Fibroblast of lung (primary cell): ENCODE results near the gene OR6B1. TPM values are rescaled to one million over a fixed set of nuclear protein-coding genes. Genes with fewer than 3 reads are reported as not detected.
A peak's percentile ranks its signal among the peaks of the same experiment; 100 is the strongest.

Experiments
- DNase-seq, 2 donors: peaks; one replicate each; pipeline versions ENCODE4 v3.0.0 to v3.0.0-alpha.2; 2010; ENCODE audit warnings: low read depth in 2 of 2
- H2AFZ ChIP-seq: 2 replicates; pipeline ENCODE4 v1.5.1; 2012; ENCODE audit warnings: low read length, control low read depth, inconsistent platforms
- H3K27ac ChIP-seq: 2 replicates; pipeline ENCODE4 v1.5.1; 2011; ENCODE audit warnings: low read length, control low read depth; ENCODE audit not compliant: insufficient read depth
- H3K27me3 ChIP-seq: 2 replicates; pipeline ENCODE4 v1.5.1; 2011; ENCODE audit warnings: mild to moderate bottlenecking, low read length; ENCODE audit not compliant: control insufficient read depth, insufficient read depth
- H3K36me3 ChIP-seq: 2 replicates; pipeline ENCODE4 v1.5.1; 2011; ENCODE audit warnings: low read length; ENCODE audit not compliant: control insufficient read depth, insufficient read depth
- H3K4me1 ChIP-seq: 2 replicates; pipeline ENCODE4 v1.5.1; 2011; ENCODE audit warnings: low read length; ENCODE audit not compliant: control insufficient read depth, insufficient read depth; ENCODE audit errors: extremely low read depth
- H3K4me2 ChIP-seq: 2 replicates; pipeline ENCODE4 v1.5.1; 2011; ENCODE audit warnings: low read length, control low read depth; ENCODE audit not compliant: insufficient read depth; ENCODE audit errors: extremely low read depth
- H3K4me3 ChIP-seq, 4 experiments: fragments of 200-600 bp in 1 of 4; sonication (generic) in 1 of 4; replicated peaks in 1 of 4; 2 replicates each; pipeline ENCODE4 v1.5.1; 2011 to 2016; ENCODE audit warnings: low read length in 4 of 4, low read depth in 3 of 4, mild to moderate bottlenecking in 3 of 4, control low read depth in 2 of 4, inconsistent platforms in 1 of 4, mixed read lengths in 1 of 4; ENCODE audit not compliant: insufficient read depth in 1 of 4; ENCODE audit errors: control extremely low read depth in 1 of 4
- H3K79me2 ChIP-seq: 2 replicates; pipeline ENCODE4 v1.5.1; 2012; ENCODE audit warnings: mild to moderate bottlenecking, low read length, inconsistent platforms; ENCODE audit not compliant: control insufficient read depth, insufficient read depth
- H3K9ac ChIP-seq: 2 replicates; pipeline ENCODE4 v1.5.1; 2011; ENCODE audit warnings: mild to moderate bottlenecking, low read length, control low read depth; ENCODE audit not compliant: insufficient read depth
- H3K9me3 ChIP-seq: 2 replicates; pipeline ENCODE4 v1.5.1; 2012; ENCODE audit warnings: low read depth, low read length; ENCODE audit not compliant: control insufficient read depth, insufficient read depth
- H4K20me1 ChIP-seq: 2 replicates; pipeline ENCODE4 v1.5.1; 2011; ENCODE audit warnings: low read length; ENCODE audit not compliant: control insufficient read depth, insufficient read depth; ENCODE audit errors: extremely low read depth
- EZH2 ChIP-seq: IDR thresholded peaks from 2 replicates; pipeline ENCODE4 v1.5.1; 2012; ENCODE audit warnings: low read length, control low read depth, mild to moderate bottlenecking; ENCODE audit errors: missing control alignments
- polyA plus RNA-seq, 2 donors: library from polyadenylated mRNA; depleted of rRNA in 1 of 2; stranded (reverse) in 1 of 2; unstranded in 1 of 2; fragments of >200 nt; gene quantifications; 2 replicates each; pipeline ENCODE4 v1.2.1, GENCODE V29; 2011 to 2012; ENCODE audit warnings: missing spikeins in 1 of 2
- total RNA-seq: library from RNA; depleted of rRNA; stranded (reverse); fragments of >200 nt; gene quantifications from 2 replicates; pipeline ENCODE4 v1.2.1, GENCODE V29; 2014
- TF ChIP-seq, protein P1 (sequence below), 2 donors: IDR thresholded peaks in 1 of 2; conservative IDR thresholded peaks in 1 of 2; 1 replicate in 1 of 2; 2 replicates in 1 of 2; pipeline ENCODE4 v1.5.1; 2011 to 2012; ENCODE audit warnings: low read length in 2 of 2, control low read depth in 1 of 2, inconsistent platforms in 1 of 2, low read depth in 1 of 2, mild to moderate bottlenecking in 1 of 2

The OR6B1 gene
- total and polyA plus RNA-seq, 2 donors (not counting 1 experiment from before 2014, with no cell fraction given), result not detected

DNA sequence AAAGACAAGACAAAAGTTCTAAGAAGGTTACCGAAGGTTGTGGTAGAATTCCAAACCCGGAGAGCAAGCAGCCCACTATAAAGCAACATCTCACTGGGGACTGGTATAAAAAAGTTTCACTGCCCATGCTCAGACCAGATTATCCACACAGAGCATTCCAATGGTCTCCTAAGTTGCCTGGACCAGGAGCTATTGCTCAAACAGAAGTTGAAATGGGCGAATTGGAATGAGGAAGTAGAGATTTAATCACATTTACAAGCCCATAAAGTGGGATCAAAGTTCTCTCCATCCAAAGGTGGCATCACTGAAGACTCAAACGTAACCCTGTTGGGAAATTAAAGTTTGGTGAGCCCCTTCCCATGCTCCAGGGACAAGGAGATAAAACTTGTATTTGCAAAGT, 25.7 kb upstream of the OR6B1 start:
- H3K9me3 ChIP-seq, result no peaks in the 10 kb centered on the region
- peaks cover 3% of the 10 kb centered on the region for H3K4me1 ChIP-seq
- H3K9ac ChIP-seq, result no peak overlapping the region
- no peak overlapping the region for H3K27ac ChIP-seq
- no peaks in the 10 kb centered on the region for H3K27me3 ChIP-seq
- H3K36me3 ChIP-seq, result no peaks in the 10 kb centered on the region
- TF ChIP-seq, protein P1, sequence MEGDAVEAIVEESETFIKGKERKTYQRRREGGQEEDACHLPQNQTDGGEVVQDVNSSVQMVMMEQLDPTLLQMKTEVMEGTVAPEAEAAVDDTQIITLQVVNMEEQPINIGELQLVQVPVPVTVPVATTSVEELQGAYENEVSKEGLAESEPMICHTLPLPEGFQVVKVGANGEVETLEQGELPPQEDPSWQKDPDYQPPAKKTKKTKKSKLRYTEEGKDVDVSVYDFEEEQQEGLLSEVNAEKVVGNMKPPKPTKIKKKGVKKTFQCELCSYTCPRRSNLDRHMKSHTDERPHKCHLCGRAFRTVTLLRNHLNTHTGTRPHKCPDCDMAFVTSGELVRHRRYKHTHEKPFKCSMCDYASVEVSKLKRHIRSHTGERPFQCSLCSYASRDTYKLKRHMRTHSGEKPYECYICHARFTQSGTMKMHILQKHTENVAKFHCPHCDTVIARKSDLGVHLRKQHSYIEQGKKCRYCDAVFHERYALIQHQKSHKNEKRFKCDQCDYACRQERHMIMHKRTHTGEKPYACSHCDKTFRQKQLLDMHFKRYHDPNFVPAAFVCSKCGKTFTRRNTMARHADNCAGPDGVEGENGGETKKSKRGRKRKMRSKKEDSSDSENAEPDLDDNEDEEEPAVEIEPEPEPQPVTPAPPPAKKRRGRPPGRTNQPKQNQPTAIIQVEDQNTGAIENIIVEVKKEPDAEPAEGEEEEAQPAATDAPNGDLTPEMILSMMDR (conservative IDR thresholded peaks at IDR 0.05 in 1 of 2, IDR thresholded peaks at IDR 0.05 in 1 of 2; ENCODE audit: low read depth in 1 of 2, low read length in 2 of 2), result no peak
- TF ChIP-seq EZH2, result no peak
- no peak overlapping the region for H3K4me2 ChIP-seq
- no peaks in the 10 kb centered on the region for H4K20me1 ChIP-seq
- no peak overlapping the region for H2AFZ ChIP-seq
- no peaks in the 10 kb centered on the region for H3K79me2 ChIP-seq
- H3K4me3 ChIP-seq, result no peak overlapping the region
- no peak for DNase-seq

DNA sequence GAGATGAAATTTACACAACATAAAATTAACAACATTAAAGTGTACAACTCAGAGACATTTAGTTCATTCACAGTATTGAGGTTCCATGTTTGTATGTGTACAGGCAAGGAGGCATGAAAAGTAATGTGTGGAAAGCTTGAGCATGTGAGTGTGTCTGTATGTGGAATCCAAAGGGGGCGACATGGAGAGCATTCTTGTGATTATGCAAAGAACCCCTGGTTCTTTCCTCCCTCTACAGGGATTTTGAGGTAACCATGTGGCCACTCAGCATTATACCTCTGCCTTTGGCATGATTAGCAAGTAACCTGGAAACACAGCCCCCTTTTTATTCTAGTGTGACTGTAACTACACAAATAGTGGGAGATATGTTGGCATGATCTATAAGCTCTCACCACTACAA, 24.5 kb upstream of the OR6B1 start:
- Histone ChIP-seq H3K27ac (no peak overlapping the region), H3K4me3 (no peak overlapping the region), H3K36me3 (no peaks in the 10 kb centered on the region), H3K9ac (no peak overlapping the region), H3K9me3 (no peaks in the 10 kb centered on the region), H3K4me2 (no peak overlapping the region), H3K27me3 (no peaks in the 10 kb centered on the region), H3K4me1 (peaks cover 3% of the 10 kb centered on the region), H4K20me1 (no peaks in the 10 kb centered on the region), H2AFZ (no peak overlapping the region), H3K79me2 (no peaks in the 10 kb centered on the region)
- TF ChIP-seq EZH2, result no peak
- TF ChIP-seq, protein P1 (conservative IDR thresholded peaks at IDR 0.05 in 1 of 2, IDR thresholded peaks at IDR 0.05 in 1 of 2; ENCODE audit: low read depth in 1 of 2, low read length in 2 of 2), result peak in 1 of 2 donors; percentile 20
- peak in 1 of 2 donors; percentile 11 for DNase-seq

DNA sequence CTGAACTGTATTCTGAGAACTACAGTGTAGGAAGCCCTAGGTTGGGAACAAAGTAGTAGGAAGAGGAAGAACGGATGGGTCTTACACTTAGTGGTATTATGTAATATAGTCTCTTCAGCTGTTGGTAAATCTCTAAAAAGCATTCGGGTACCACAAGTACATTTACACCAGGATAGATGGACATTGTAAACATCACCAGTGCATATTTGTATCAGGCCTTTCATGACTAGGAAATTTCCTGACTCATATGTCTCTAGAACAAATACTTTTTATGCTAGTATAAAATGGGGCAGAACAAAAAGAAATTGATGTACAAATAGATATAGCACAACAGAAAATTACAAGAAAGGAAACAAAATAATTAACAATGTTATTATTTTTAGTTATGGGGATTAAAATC, 21.5 kb upstream of the OR6B1 start:
- H3K4me3 ChIP-seq, result no peak overlapping the region
- H3K79me2 ChIP-seq, result no peaks in the 10 kb centered on the region
- no peaks in the 10 kb centered on the region for H4K20me1 ChIP-seq
- H3K27ac ChIP-seq, result no peak overlapping the region
- peaks cover 3% of the 10 kb centered on the region for H3K4me1 ChIP-seq
- H3K9ac ChIP-seq, result no peak overlapping the region
- DNase-seq, result no peak
- H3K36me3 ChIP-seq, result no peaks in the 10 kb centered on the region
- no peaks in the 10 kb centered on the region for H3K27me3 ChIP-seq
- H2AFZ ChIP-seq, result no peak overlapping the region
- no peak for TF ChIP-seq EZH2
- TF ChIP-seq, protein P1 (conservative IDR thresholded peaks at IDR 0.05 in 1 of 2, IDR thresholded peaks at IDR 0.05 in 1 of 2; ENCODE audit: low read depth in 1 of 2, low read length in 2 of 2), result no peak
- no peaks in the 10 kb centered on the region for H3K9me3 ChIP-seq
- H3K4me2 ChIP-seq, result no peak overlapping the region
